Common myeloid progenitor, CD34-positive (primary cell): Measurements from ENCODE around the gene APBB1IP.

ENCODE experiments used
- CTCF ChIA-PET: fragments of 350-600 bp; sonication (Branson Sonifier 250); formaldehyde crosslinking; loops from one replicate; lab custom pipeline; 2021; ENCODE audit warnings: antibody characterized with exemption; lab: Charles Lee
- POLR2A ChIA-PET: fragments of 350-600 bp; sonication (Branson Sonifier 250); formaldehyde crosslinking; loops from one replicate; lab custom pipeline; 2021; ENCODE audit warnings: antibody characterized with exemption; lab: Charles Lee
- DNase-seq, 3 donors: peaks; one replicate each; pipeline versions ENCODE4 v3.0.0 to v3.0.0-alpha.2; 2013
- H3K27ac ChIP-seq, 2 experiments: 1 replicate in 1 of 2; 2 replicates in 1 of 2; pipeline ENCODE4 v1.7.0; 2013; ENCODE audit warnings: inconsistent platforms in 2 of 2, low read length in 2 of 2, mild to moderate bottlenecking in 2 of 2, low read depth in 1 of 2, moderate library complexity in 1 of 2; ENCODE audit not compliant: severe bottlenecking in 2 of 2, insufficient read depth in 1 of 2, poor library complexity in 1 of 2
- H3K27me3 ChIP-seq, 5 experiments: replicated peaks in 2 of 5; 1 replicate in 3 of 5; 2 replicates in 2 of 5; pipeline versions ENCODE4 v1.6.1 to v1.7.0; 2013; ENCODE audit warnings: low read length in 4 of 5, mild to moderate bottlenecking in 2 of 5, moderate library complexity in 2 of 5, inconsistent platforms in 1 of 5; ENCODE audit not compliant: insufficient read depth in 5 of 5, control insufficient read depth in 4 of 5
- H3K36me3 ChIP-seq, 4 experiments: 1 replicate in 2 of 4; 2 replicates in 2 of 4; pipeline versions ENCODE4 v1.6.1 to v1.7.0; 2013; ENCODE audit warnings: low read length in 3 of 4, control low read depth in 1 of 4, mild to moderate bottlenecking in 1 of 4; ENCODE audit not compliant: control insufficient read depth in 4 of 4, insufficient read depth in 4 of 4
- H3K4me1 ChIP-seq, 4 experiments: 1 replicate in 3 of 4; 2 replicates in 1 of 4; pipeline versions ENCODE4 v1.6.1 to v1.7.1; 2013; ENCODE audit warnings: low read length in 3 of 4, mild to moderate bottlenecking in 3 of 4, control low read depth in 1 of 4, inconsistent platforms in 1 of 4, moderate library complexity in 1 of 4; ENCODE audit not compliant: control insufficient read depth in 4 of 4, insufficient read depth in 4 of 4; ENCODE audit errors: control extremely low read depth in 1 of 4
- H3K4me3 ChIP-seq, 7 experiments: 1 replicate in 4 of 7; 2 replicates in 3 of 7; pipeline versions ENCODE4 v1.5.1 to v1.7.0; 2013; ENCODE audit warnings: mild to moderate bottlenecking in 7 of 7, low read length in 6 of 7, moderate library complexity in 6 of 7, inconsistent platforms in 2 of 7, low read depth in 2 of 7, control low read depth in 1 of 7; ENCODE audit not compliant: insufficient read depth in 4 of 7, control insufficient read depth in 1 of 7; ENCODE audit errors: extremely low read depth in 1 of 7
- H3K9me3 ChIP-seq, 5 experiments: 1 replicate in 4 of 5; 2 replicates in 1 of 5; pipeline versions ENCODE4 v1.6.1 to v1.7.1; 2013; ENCODE audit warnings: low read length in 4 of 5, mild to moderate bottlenecking in 2 of 5, inconsistent platforms in 1 of 5, low read depth in 1 of 5, moderate library complexity in 1 of 5; ENCODE audit not compliant: control insufficient read depth in 4 of 5, insufficient read depth in 2 of 5; ENCODE audit errors: control extremely low read depth in 1 of 5
- WGBS: methylation state at CpG from one replicate; pipeline ENCODE4 v1.1.5; 2013; ENCODE audit not compliant: insufficient coverage; 5-methylcytosine and 5-hydroxymethylcytosine counted together

The APBB1IP gene

GRCh38 chr10:26509307-26509706, 71.2 kb downstream of the APBB1IP start:
- Histone ChIP-seq H3K9me3 (peaks cover 0 to 11% (median 0%) of the 10 kb centered on the region in 5 experiments), H3K4me1 (peaks cover 0 to 8% (median 0%) of the 10 kb centered on the region in 4 experiments), H3K36me3 (peaks cover 47 to 89% (median 66%) of the 10 kb centered on the region in 4 experiments), H3K4me3 (no peak overlapping the region), H3K27me3 (no peaks in the 10 kb centered on the region), H3K27ac (no peak overlapping the region)
- peak in 1 of 3 donors; percentile 12 for DNase-seq
- ChIA-PET POLR2A (no interaction called here), CTCF (interaction anchor here (1.6 kb wide), 1 partner anchor 175 kb away, joined by 4 read pairs; no protein-coding TSS in a partner anchor)
- WGBS = no CpG with 5 or more reads among the region's 1 CpG

- ChIA-PET POLR2A (no interaction called here), CTCF (interaction anchor here (1.9 kb wide), 1 partner anchor 19 kb away, joined by 4 read pairs; no protein-coding TSS in a partner anchor)
Measured at GRCh38 chr10:26513101-26513500, 75.0 kb downstream of the APBB1IP start.

GRCh38 chr10:26516540-26517101, 78.5 kb downstream of the APBB1IP start:
- Histone ChIP-seq H3K4me3 (no peak overlapping the region), H3K27me3 (no peaks in the 10 kb centered on the region), H3K4me1 (no peaks in the 10 kb centered on the region), H3K9me3 (peaks cover 3 to 22% (median 7%) of the 10 kb centered on the region in 5 experiments), H3K27ac (no peak overlapping the region), H3K36me3 (peaks cover 52 to 89% (median 70%) of the 10 kb centered on the region in 4 experiments)
- CTCF ChIA-PET = interaction anchor here (1.5 to 2.1 kb wide), 2 partner anchors 13 to 79 kb away, joined by 4 to 5 read pairs; partner anchors contain the start of gene APBB1IP
- DNase-seq = no peak
- POLR2A ChIA-PET = no interaction called here
- 94% methylated on average over 8 of the region's 11 CpGs for WGBS

More at GRCh38 chr10:26513101-26513500, 75.0 kb downstream of the APBB1IP start:
- no peaks in the 10 kb centered on the region for H3K4me1 ChIP-seq
- peaks cover 0 to 11% (median 0%) of the 10 kb centered on the region in 5 experiments for H3K9me3 ChIP-seq
- no peaks in the 10 kb centered on the region for H3K27me3 ChIP-seq
- no peak overlapping the region for H3K4me3 ChIP-seq
- H3K36me3 ChIP-seq = peaks cover 43 to 85% (median 61%) of the 10 kb centered on the region in 4 experiments
- 100% methylated on average over 1 of the region's 1 CpG for WGBS
- no peak for DNase-seq
- H3K27ac ChIP-seq = no peak overlapping the region

GRCh38 chr10:26517141-26517867, 79.2 kb downstream of the APBB1IP start:
- no peaks in the 10 kb centered on the region for H3K27me3 ChIP-seq
- ChIA-PET CTCF (interaction anchor here (1.5 to 2.1 kb wide), 2 partner anchors 13 to 80 kb away, joined by 4 to 5 read pairs; partner anchors contain the start of gene APBB1IP), POLR2A (no interaction called here)
- H3K36me3 ChIP-seq = peaks cover 48 to 85% (median 66%) of the 10 kb centered on the region in 4 experiments
- DNase-seq = no peak
- WGBS = 100% methylated on average over 6 of the region's 9 CpGs
- no peak overlapping the region for H3K27ac ChIP-seq
- peaks cover 3 to 20% (median 7%) of the 10 kb centered on the region in 5 experiments for H3K9me3 ChIP-seq
- H3K4me1 ChIP-seq = no peaks in the 10 kb centered on the region
- H3K4me3 ChIP-seq = no peak overlapping the region

- H3K27ac ChIP-seq = no peak overlapping the region
- no peak overlapping the region for H3K4me3 ChIP-seq
- POLR2A ChIA-PET = no interaction called here
- no CpG with 5 or more reads among the region's 1 CpG for WGBS
- CTCF ChIA-PET = interaction anchor here (1.1 to 1.3 kb wide), 2 partner anchors 9 to 16 kb away, joined by 3 read pairs; no protein-coding TSS in a partner anchor
- peaks cover 34 to 78% (median 57%) of the 10 kb centered on the region in 4 experiments for H3K36me3 ChIP-seq
- peaks cover 0 to 11% (median 5%) of the 10 kb centered on the region in 5 experiments for H3K9me3 ChIP-seq
- H3K4me1 ChIP-seq = no peaks in the 10 kb centered on the region
- no peak for DNase-seq
- no peaks in the 10 kb centered on the region for H3K27me3 ChIP-seq
Measured at GRCh38 chr10:26519803-26520202, 81.7 kb downstream of the APBB1IP start.

GRCh38 chr10:26520575-26520974, 82.4 kb downstream of the APBB1IP start:
- H3K4me1 ChIP-seq = no peaks in the 10 kb centered on the region
- DNase-seq = no peak
- ChIA-PET POLR2A (no interaction called here), CTCF (interaction anchor here (0.6 to 1.1 kb wide), 2 partner anchors 17 to 65 kb away, joined by 3 read pairs; no protein-coding TSS in a partner anchor)
- peaks cover 0 to 11% (median 5%) of the 10 kb centered on the region in 5 experiments for H3K9me3 ChIP-seq
- H3K36me3 ChIP-seq = peaks cover 32 to 78% (median 56%) of the 10 kb centered on the region in 4 experiments
- H3K27ac ChIP-seq = no peak overlapping the region
- H3K4me3 ChIP-seq = no peak overlapping the region
- WGBS = no CpG with 5 or more reads among the region's 1 CpG
- no peaks in the 10 kb centered on the region for H3K27me3 ChIP-seq
